Measurements from ENCODE around the gene DNASE2. TPM values are rescaled to one million over a fixed set of nuclear protein-coding genes. Genes with fewer than 3 reads are reported as not detected.
A peak's percentile ranks its signal among the peaks of the same experiment; 100 is the strongest.
"Not testable (repeated sequence)": the region's sequence is repeated elsewhere in the genome, so short reads cannot be mapped to it uniquely, and the experiment has no call there.

DNASE2 gene
- total RNA-seq, 1 donor from 2014 or later, result 17.9 TPM

DNA sequence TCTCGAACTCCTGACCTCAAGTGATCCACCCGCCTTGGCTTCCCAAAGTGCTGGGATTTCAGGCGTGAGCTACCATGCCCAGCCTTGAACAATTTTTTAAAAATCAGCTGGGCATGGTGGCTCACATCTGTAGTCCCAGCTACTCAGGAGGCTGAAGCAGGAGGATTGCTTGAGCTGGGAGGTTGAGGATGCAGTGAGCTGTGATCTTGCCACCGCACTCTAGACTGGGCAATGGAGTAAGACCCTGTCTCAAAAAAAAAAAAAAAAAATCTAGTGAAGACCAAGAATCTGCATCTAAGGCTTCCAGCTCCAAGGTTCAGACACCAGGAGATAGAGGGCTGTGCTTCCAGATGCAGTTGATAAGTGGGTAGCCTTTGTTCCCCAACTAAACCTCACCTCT is 17.1 kb downstream of the DNASE2 start:
- H3K4me3 Mint-ChIP-seq, result no peak overlapping the region
- no peak overlapping the region for H3K27ac Mint-ChIP-seq
- no peak for DNase-seq (ENCODE audit: extremely low spot score, unreplicated experiment)
- no peaks in the 10 kb centered on the region for H3K36me3 Mint-ChIP-seq
- peaks cover 9% of the 10 kb centered on the region for H3K27me3 Mint-ChIP-seq
- TF ChIP-seq, protein P1, sequence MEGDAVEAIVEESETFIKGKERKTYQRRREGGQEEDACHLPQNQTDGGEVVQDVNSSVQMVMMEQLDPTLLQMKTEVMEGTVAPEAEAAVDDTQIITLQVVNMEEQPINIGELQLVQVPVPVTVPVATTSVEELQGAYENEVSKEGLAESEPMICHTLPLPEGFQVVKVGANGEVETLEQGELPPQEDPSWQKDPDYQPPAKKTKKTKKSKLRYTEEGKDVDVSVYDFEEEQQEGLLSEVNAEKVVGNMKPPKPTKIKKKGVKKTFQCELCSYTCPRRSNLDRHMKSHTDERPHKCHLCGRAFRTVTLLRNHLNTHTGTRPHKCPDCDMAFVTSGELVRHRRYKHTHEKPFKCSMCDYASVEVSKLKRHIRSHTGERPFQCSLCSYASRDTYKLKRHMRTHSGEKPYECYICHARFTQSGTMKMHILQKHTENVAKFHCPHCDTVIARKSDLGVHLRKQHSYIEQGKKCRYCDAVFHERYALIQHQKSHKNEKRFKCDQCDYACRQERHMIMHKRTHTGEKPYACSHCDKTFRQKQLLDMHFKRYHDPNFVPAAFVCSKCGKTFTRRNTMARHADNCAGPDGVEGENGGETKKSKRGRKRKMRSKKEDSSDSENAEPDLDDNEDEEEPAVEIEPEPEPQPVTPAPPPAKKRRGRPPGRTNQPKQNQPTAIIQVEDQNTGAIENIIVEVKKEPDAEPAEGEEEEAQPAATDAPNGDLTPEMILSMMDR (conservative IDR thresholded peaks at IDR 0.05), result no peak
- no peaks in the 10 kb centered on the region for H3K9me3 Mint-ChIP-seq
- H3K4me1 Mint-ChIP-seq (ENCODE audit: unreplicated experiment), result peaks cover 4% of the 10 kb centered on the region

DNA sequence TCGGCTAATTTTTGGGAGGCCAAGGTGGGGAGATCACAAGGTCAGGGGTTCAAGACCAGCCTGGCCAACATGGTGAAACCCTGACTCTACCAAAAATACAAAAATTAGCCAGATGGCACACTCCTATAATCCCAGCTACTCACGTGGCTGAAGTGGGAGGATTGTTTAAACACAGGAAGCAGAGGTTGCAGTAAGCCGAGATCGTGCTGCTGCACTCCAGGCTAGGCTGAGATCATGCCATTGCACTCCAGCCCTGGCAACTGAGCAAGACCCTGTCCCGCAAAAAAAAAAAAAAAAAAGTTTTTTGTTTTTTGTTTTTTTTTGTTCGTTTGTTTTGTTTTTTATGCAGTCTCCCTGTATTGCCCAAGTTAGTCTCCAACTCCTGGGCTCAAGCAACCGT is 21.7 kb downstream of the DNASE2 start:
- TF ChIP-seq, protein P1 (conservative IDR thresholded peaks at IDR 0.05), result no peak
- Mint-ChIP-seq H3K27ac (no peak overlapping the region), H3K9me3 (no peaks in the 10 kb centered on the region), H3K36me3 (no peaks in the 10 kb centered on the region), H3K4me1 (ENCODE audit: unreplicated experiment) (no peaks in the 10 kb centered on the region), H3K4me3 (no peak overlapping the region), H3K27me3 (peaks cover 9% of the 10 kb centered on the region)
- no peak for DNase-seq (ENCODE audit: extremely low spot score, unreplicated experiment)

DNA sequence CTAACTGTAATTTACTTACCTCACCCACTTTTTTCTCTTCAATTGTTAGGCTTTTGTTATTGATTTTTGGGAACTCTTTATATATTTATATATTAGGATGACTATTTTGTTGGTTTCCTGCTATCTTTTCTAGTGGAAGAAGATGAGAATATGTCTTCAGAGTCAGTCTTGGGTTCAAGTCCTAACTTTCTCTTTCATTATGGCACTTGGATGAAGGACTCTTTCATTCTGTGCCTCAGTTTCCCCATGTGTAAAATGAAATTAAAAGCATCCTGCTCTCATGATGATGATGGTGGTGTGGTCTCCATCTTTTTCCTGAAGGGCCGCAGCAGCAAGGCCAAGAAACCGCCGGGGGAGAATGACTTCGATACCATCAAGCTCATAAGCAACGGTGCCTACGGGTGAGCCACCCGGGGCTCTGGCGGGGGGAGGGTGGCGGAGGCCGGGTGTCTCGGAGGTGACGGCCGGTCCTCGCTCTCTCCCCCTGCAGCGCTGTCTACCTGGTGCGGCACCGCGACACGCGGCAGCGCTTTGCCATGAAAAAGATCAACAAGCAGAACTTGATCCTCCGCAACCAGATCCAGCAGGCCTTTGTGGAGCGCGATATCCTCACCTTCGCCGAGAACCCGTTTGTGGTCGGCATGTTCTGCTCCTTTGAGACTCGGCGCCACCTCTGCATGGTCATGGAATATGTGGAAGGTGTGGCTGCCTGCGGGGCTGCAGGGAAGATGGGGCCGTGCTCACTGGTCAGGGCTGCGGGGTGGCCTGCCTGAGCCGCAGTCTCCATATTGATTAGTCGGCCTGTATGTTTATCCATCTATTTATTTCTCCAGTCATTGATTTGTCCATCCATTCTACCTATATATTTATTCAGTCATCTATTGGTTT is 23.0 kb downstream of the DNASE2 start:
- Mint-ChIP-seq H3K36me3 (no peaks in the 10 kb centered on the region), H3K4me3 (no peak overlapping the region), H3K4me1 (ENCODE audit: unreplicated experiment) (no peaks in the 10 kb centered on the region), H3K9me3 (no peaks in the 10 kb centered on the region), H3K27me3 (peaks cover 5% of the 10 kb centered on the region), H3K27ac (no peak overlapping the region)
- no peak for DNase-seq (ENCODE audit: extremely low spot score, unreplicated experiment)
- TF ChIP-seq, protein P1 (conservative IDR thresholded peaks at IDR 0.05), result no peak

DNA sequence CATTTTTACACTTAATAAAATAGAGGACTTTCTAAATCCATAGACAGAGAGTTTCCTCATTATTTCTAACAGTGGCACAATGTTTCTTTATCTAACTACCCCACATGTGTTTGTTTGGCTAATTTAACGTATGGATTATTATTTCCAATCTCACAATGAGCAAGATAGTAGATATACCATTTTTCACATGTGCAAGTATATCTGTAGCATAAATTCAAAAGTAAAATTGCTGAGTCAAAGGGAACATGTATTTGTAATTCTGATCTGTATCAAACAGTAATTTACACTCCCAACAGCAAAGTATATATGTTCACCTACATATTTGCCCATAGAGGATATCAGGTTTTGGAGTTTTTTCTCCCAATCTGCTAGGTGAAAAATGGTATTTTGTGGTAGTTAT is 24.6 kb downstream of the DNASE2 start:
- TF ChIP-seq, protein P1 (conservative IDR thresholded peaks at IDR 0.05), result no peak
- no peaks in the 10 kb centered on the region for H3K9me3 Mint-ChIP-seq
- no peak for DNase-seq (ENCODE audit: extremely low spot score, unreplicated experiment)
- no peaks in the 10 kb centered on the region for H3K4me1 Mint-ChIP-seq (ENCODE audit: unreplicated experiment)
- H3K36me3 Mint-ChIP-seq, result no peaks in the 10 kb centered on the region
- H3K27me3 Mint-ChIP-seq, result peaks cover 3% of the 10 kb centered on the region
- no peak overlapping the region for H3K27ac Mint-ChIP-seq
- H3K4me3 Mint-ChIP-seq, result no peak overlapping the region

DNA sequence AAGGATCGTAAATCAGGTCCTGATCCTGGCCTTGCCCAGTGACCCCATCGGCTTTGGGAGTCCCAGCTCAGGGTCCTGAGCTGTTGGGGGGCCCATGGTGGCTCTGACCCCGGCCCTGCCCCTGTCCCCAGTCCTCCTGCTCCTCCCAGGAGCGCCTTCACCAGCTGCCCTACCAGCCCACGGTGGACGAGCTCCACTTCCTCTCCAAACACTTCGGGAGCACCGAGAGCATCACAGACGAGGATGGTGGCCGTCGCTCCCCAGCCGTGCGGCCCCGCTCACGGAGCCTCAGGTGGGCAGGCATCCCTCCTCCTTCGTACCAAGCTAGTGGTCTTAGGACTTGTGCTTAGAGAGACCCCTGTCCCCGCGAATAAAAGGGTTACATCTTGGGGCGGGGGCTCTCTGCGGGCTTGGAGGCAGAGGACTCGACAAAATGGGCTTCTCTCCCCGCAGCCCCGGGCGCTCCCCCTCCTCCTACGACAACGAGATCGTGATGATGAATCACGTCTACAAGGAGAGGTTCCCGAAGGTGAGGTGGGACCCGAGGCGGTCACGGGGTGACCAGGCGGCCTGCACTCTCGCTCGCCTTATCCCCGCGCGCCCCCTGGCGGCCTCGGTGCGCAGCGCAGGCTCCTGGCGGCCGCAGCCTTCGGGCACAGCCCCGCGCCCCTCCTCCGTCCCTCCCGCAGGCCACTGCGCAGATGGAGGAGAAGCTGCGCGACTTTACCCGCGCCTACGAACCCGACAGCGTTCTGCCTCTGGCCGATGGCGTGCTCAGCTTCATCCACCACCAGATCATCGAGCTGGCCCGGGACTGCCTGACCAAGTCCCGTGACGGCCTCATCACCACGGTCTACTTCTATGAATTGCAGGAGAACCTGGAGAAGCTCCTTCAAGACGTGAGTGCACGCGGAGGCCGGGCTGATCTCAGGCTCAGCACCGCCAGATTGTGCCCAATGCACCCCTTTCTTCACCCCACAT is 33.8 kb downstream of the DNASE2 start:
- H3K36me3 Mint-ChIP-seq, result no peaks in the 10 kb centered on the region
- TF ChIP-seq, protein P1 (conservative IDR thresholded peaks at IDR 0.05), result peak; percentile 100
- DNase-seq (ENCODE audit: extremely low spot score, unreplicated experiment), result peak; percentile 95
- peak overlapping the region; percentile 54 for H3K4me3 Mint-ChIP-seq
- no peaks in the 10 kb centered on the region for H3K4me1 Mint-ChIP-seq (ENCODE audit: unreplicated experiment)
- peaks cover 21% of the 10 kb centered on the region for H3K27me3 Mint-ChIP-seq
- no peak overlapping the region for H3K27ac Mint-ChIP-seq
- H3K9me3 Mint-ChIP-seq, result no peaks in the 10 kb centered on the region

DNA sequence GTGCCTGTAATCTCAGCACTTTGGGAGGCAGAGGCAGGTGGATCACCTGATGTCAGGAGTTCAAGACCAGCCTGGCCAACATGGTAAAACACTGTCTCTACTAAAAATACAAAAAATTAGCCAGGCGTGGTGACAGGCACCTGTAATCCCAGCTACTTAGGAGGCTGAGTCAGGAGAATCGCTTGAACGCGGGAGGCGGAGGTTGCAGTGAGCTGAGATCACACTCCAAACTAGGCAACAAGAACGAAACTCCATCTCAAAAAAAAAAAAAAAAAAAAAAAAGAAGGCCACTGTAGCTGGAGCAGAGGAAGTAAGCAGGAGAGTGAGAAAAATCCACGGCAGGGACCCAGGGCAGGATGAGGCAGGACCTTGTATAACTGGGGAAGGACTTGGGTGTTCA is 34.6 kb downstream of the DNASE2 start:
- not testable (repeated sequence) for H3K9me3 Mint-ChIP-seq
- peaks cover 27% of the 10 kb centered on the region for H3K27me3 Mint-ChIP-seq

More for the DNA sequence above, 34.6 kb downstream of the DNASE2 start:
- H3K27ac Mint-ChIP-seq; H3K4me3 Mint-ChIP-seq; DNase-seq (ENCODE audit: extremely low spot score, unreplicated experiment); H3K4me1 Mint-ChIP-seq (ENCODE audit: unreplicated experiment); H3K36me3 Mint-ChIP-seq: not testable (repeated sequence)
